Liver (tissue), 3 donors: ENCODE measurements around the gene MYH11.

Source experiments
- CTCF ChIP-seq: fragments of 150-350 bp; IDR thresholded peaks from 2 replicates; pipeline ENCODE4 v1.5.1; 2017; ENCODE audit warnings: improper control_type of control experiment, low read depth, low read length; ENCODE audit not compliant: missing input control
- FOXA1 ChIP-seq: IDR thresholded peaks from 2 replicates; pipeline ENCODE4 v1.6.1; 2016; ENCODE audit warnings: antibody characterized with exemption
- GABPA ChIP-seq, 2 donors: IDR thresholded peaks in 1 of 2; conservative IDR thresholded peaks in 1 of 2; 2 replicates each; pipeline ENCODE4 v1.6.1; 2016; ENCODE audit warnings: antibody characterized with exemption in 2 of 2, mild to moderate bottlenecking in 1 of 2, moderate library complexity in 1 of 2
- HNF4A ChIP-seq, 2 donors: conservative IDR thresholded peaks; 2 replicates each; pipeline ENCODE4 v1.6.1; 2016; ENCODE audit warnings: antibody characterized with exemption in 2 of 2, mild to moderate bottlenecking in 2 of 2
- JUND ChIP-seq, 2 donors: IDR thresholded peaks; 2 replicates each; pipeline ENCODE4 v1.6.1; 2016; ENCODE audit warnings: antibody characterized with exemption in 2 of 2
- RAD21 ChIP-seq, 2 donors: IDR thresholded peaks; 2 replicates each; pipeline ENCODE4 v1.6.1; 2016; ENCODE audit warnings: antibody characterized with exemption in 2 of 2, mild to moderate bottlenecking in 2 of 2
- TAF1 ChIP-seq: conservative IDR thresholded peaks from 2 replicates; pipeline ENCODE4 v1.6.1; 2016; ENCODE audit warnings: antibody characterized with exemption, mild to moderate bottlenecking
- YY1 ChIP-seq: IDR thresholded peaks from 2 replicates; pipeline ENCODE4 v1.6.1; 2016; ENCODE audit warnings: antibody characterized with exemption, mild to moderate bottlenecking
- TF ChIP-seq, protein P1 (sequence below): IDR thresholded peaks from 2 replicates; pipeline ENCODE4 v1.6.1; 2016; ENCODE audit warnings: antibody characterized with exemption, mild to moderate bottlenecking
- donor health status: healthy.
- donor health status: healthy.

GRCh38 chr16:15879255-15879811 lies 22.5 kb upstream of the MYH11 start:
- TF ChIP-seq CTCF (no peak), JUND (IDR thresholded peaks at IDR 0.05) (no peak), HNF4A (conservative IDR thresholded peaks at IDR 0.05) (no peak), RAD21 (IDR thresholded peaks at IDR 0.05) (no peak), FOXA1 (no peak), YY1 (no peak), TAF1 (no peak), GABPA (IDR thresholded peaks at IDR 0.05 in 1 of 2, conservative IDR thresholded peaks at IDR 0.05 in 1 of 2) (no peak)
- TF ChIP-seq, protein P1, sequence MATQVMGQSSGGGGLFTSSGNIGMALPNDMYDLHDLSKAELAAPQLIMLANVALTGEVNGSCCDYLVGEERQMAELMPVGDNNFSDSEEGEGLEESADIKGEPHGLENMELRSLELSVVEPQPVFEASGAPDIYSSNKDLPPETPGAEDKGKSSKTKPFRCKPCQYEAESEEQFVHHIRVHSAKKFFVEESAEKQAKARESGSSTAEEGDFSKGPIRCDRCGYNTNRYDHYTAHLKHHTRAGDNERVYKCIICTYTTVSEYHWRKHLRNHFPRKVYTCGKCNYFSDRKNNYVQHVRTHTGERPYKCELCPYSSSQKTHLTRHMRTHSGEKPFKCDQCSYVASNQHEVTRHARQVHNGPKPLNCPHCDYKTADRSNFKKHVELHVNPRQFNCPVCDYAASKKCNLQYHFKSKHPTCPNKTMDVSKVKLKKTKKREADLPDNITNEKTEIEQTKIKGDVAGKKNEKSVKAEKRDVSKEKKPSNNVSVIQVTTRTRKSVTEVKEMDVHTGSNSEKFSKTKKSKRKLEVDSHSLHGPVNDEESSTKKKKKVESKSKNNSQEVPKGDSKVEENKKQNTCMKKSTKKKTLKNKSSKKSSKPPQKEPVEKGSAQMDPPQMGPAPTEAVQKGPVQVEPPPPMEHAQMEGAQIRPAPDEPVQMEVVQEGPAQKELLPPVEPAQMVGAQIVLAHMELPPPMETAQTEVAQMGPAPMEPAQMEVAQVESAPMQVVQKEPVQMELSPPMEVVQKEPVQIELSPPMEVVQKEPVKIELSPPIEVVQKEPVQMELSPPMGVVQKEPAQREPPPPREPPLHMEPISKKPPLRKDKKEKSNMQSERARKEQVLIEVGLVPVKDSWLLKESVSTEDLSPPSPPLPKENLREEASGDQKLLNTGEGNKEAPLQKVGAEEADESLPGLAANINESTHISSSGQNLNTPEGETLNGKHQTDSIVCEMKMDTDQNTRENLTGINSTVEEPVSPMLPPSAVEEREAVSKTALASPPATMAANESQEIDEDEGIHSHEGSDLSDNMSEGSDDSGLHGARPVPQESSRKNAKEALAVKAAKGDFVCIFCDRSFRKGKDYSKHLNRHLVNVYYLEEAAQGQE, result no peak
